Sigmoid colon (tissue), 7 donors: ENCODE results near the gene BIN1. TPM values are rescaled to one million over a fixed set of nuclear protein-coding genes. Genes with fewer than 3 reads are reported as not detected.
A peak's percentile ranks its signal among the peaks of the same experiment; 100 is the strongest.

Experiments used
- DNase-seq: peaks from one replicate; pipeline ENCODE4 v3.0.0-alpha.2; 2019
- H3K27ac ChIP-seq, 4 donors: fragments of 200-600 bp; sonication (generic); one replicate each; pipeline ENCODE4 v1.5.1; 2016 to 2019; ENCODE audit warnings: mild to moderate bottlenecking in 1 of 4
- H3K27me3 ChIP-seq, 3 donors: fragments of 200-600 bp; sonication (generic); one replicate each; pipeline ENCODE4 v1.5.1; 2019; ENCODE audit warnings: mild to moderate bottlenecking in 1 of 3
- H3K36me3 ChIP-seq, 4 donors: fragments of 200-600 bp; sonication (generic); one replicate each; pipeline ENCODE4 v1.5.1; 2016 to 2019
- H3K4me1 ChIP-seq, 4 donors: fragments of 200-600 bp; sonication (generic); one replicate each; pipeline ENCODE4 v1.5.1; 2017 to 2019
- H3K4me3 ChIP-seq, 4 donors: fragments of 200-600 bp; sonication (generic); one replicate each; pipeline ENCODE4 v1.5.1; 2017 to 2019; ENCODE audit warnings: mild to moderate bottlenecking in 2 of 4, moderate library complexity in 1 of 4
- H3K9me3 ChIP-seq, 4 donors: fragments of 200-600 bp in 3 of 4; sonication (generic) in 3 of 4; one replicate each; pipeline versions ENCODE4 v1.5.1 to v1.6.1; 2013 to 2019
- EP300 ChIP-seq, 4 donors: sonication (generic); formaldehyde crosslinking; IDR thresholded peaks; one replicate each; pipeline ENCODE4 v1.6.1; 2017; ENCODE audit warnings: antibody characterized with exemption in 4 of 4
- POLR2A ChIP-seq, 2 donors: fragments of 450-650 bp; IDR thresholded peaks; one replicate each; pipeline ENCODE4 v1.6.1; 2016; ENCODE audit warnings: antibody characterized with exemption in 2 of 2, mild to moderate bottlenecking in 2 of 2, moderate library complexity in 2 of 2
- POLR2AphosphoS5 ChIP-seq, 4 donors: sonication (generic); formaldehyde crosslinking; IDR thresholded peaks; one replicate each; pipeline ENCODE4 v1.6.1; 2017; ENCODE audit warnings: antibody characterized with exemption in 4 of 4
- WGBS, 2 donors: extraction: QIAGEN DNeasy Blood & Tissue Kit; methylation state at CpG; one replicate each; pipeline ENCODE4 v1.1.7; 2013; 5-methylcytosine and 5-hydroxymethylcytosine counted together
- intact Hi-C: fragments of 100-400 bp; cut with DNase I; formaldehyde crosslinking; loops from one replicate; pipeline ENCODE4 v1.15.1; 2023
- polyA plus RNA-seq, 3 donors: library from polyadenylated mRNA; stranded (reverse); fragments of 200-250 nt; gene quantifications; one replicate each; pipeline ENCODE4 v1.2.3, GENCODE V29; 2013
- total RNA-seq, 4 donors: library from RNA; depleted of rRNA; stranded (reverse); fragments of >200 nt; gene quantifications; one replicate each; pipeline ENCODE4 v1.1.0, GENCODE V29; 2016
- TF ChIP-seq, protein P1 (sequence below), 4 experiments: fragments of 450-650 bp in 3 of 4; fragments of 200-600 bp in 1 of 4; IDR thresholded peaks; one replicate each; pipeline ENCODE4 v1.5.1; 2016 to 2019; ENCODE audit warnings: antibody characterized with exemption in 4 of 4, mild to moderate bottlenecking in 3 of 4, moderate library complexity in 2 of 4
- donor health status: healthy with polysubstance abuse.
- donor health status: Bipolar disorder and iron deficiency.
- donor health status: healthy.

Gene BIN1
- total and polyA plus RNA-seq, 7 donors: 20.3 to 57.9 (median 38.2) TPM

- peak; percentile 97 for DNase-seq
- intact Hi-C loops: loop anchor here (2.0 to 10.0 kb wide), 3 partner anchors 43 to 340 kb away; partner anchors contain the start of gene BIN1
- Histone ChIP-seq H3K27me3 (no peaks in the 10 kb centered on the region), H3K4me3 (peak overlapping the region in 1 of 4 donors; percentile 4), H3K27ac (peak overlapping the region; percentile 67 to 77 (median 75)), H3K4me1 (peaks cover 0 to 29% (median 22%) of the 10 kb centered on the region in 4 donors), H3K9me3 (no peaks in the 10 kb centered on the region), H3K36me3 (peaks cover 0 to 24% (median 1%) of the 10 kb centered on the region in 4 donors)
- no peak for TF ChIP-seq POLR2A (IDR thresholded peaks at IDR 0.05)
- TF ChIP-seq, protein P1, sequence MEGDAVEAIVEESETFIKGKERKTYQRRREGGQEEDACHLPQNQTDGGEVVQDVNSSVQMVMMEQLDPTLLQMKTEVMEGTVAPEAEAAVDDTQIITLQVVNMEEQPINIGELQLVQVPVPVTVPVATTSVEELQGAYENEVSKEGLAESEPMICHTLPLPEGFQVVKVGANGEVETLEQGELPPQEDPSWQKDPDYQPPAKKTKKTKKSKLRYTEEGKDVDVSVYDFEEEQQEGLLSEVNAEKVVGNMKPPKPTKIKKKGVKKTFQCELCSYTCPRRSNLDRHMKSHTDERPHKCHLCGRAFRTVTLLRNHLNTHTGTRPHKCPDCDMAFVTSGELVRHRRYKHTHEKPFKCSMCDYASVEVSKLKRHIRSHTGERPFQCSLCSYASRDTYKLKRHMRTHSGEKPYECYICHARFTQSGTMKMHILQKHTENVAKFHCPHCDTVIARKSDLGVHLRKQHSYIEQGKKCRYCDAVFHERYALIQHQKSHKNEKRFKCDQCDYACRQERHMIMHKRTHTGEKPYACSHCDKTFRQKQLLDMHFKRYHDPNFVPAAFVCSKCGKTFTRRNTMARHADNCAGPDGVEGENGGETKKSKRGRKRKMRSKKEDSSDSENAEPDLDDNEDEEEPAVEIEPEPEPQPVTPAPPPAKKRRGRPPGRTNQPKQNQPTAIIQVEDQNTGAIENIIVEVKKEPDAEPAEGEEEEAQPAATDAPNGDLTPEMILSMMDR (IDR thresholded peaks at IDR 0.05): no peak
- TF ChIP-seq POLR2AphosphoS5 (IDR thresholded peaks at IDR 0.05): peak; percentile 42 to 89 (median 64)
- peak in 2 of 4 donors; percentile 25 to 87 for TF ChIP-seq EP300 (IDR thresholded peaks at IDR 0.05)
- WGBS, 2 donors: 21 to 44% methylated on average over 17 of the region's 17 CpGs
These were observed 42.2 kb downstream of the BIN1 start for GRCh38 chr2:127064642-127065250.

DNA sequence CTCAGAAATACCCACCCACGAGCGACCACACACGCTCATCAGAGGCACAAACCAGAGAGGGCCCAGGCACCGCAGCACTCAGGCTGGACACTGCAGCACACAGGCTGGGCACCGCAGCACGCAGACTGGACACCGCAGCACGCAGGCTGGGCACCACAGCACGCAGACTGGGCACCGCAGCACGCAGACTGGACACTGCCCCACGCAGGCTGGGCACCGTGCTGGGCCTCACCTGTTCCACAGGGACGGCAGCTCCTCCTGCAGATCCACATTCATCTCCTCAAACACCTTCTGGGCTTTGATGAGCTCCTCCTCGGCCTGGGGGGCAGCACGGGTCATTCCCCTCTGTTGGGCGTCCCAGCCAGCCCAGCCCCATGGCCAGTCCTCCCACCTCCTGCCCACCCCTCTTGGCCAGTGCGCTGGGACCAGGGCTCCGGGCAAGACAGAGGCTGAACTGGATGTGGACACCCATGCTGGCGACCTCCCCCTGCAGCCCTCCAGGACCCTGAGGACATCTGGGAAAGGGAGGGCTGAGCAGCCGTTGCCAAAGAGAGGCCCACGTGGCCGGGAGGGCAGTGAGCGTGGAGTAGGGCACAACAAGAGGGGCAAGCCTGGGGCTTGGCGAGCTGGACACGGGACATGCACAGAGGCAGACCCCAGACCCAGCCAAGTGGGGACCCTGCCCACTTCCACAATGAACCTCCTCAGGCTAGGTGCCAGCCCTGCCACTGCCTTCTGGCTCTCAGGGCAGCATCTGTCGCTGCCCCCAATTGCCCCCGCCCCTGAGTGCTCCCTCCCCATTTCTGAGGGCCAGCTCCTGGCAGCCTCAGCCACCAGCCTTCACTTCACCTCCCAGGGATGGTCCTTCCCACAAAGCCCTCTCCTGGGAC lies 43.0 kb downstream of the BIN1 start:
- Histone ChIP-seq H3K36me3 (peaks cover 0 to 22% (median 1%) of the 10 kb centered on the region in 4 donors), H3K27ac (peak overlapping the region; percentile 67 to 77 (median 73)), H3K4me3 (peak overlapping the region in 1 of 4 donors; percentile 4), H3K27me3 (no peaks in the 10 kb centered on the region), H3K9me3 (no peaks in the 10 kb centered on the region), H3K4me1 (peaks cover 0 to 29% (median 22%) of the 10 kb centered on the region in 4 donors)
- 93 to 95% methylated on average over 28 of the region's 28 CpGs for WGBS, 2 donors
- intact Hi-C loops: loop anchor here (2.0 to 10.0 kb wide), 2 partner anchors 111 to 341 kb away; no protein-coding TSS in a partner anchor
- DNase-seq: peak; percentile 76
- TF ChIP-seq POLR2AphosphoS5 (IDR thresholded peaks at IDR 0.05) (no peak), POLR2A (IDR thresholded peaks at IDR 0.05) (no peak), EP300 (IDR thresholded peaks at IDR 0.05) (no peak)
- TF ChIP-seq, protein P1 (IDR thresholded peaks at IDR 0.05): no peak

DNA sequence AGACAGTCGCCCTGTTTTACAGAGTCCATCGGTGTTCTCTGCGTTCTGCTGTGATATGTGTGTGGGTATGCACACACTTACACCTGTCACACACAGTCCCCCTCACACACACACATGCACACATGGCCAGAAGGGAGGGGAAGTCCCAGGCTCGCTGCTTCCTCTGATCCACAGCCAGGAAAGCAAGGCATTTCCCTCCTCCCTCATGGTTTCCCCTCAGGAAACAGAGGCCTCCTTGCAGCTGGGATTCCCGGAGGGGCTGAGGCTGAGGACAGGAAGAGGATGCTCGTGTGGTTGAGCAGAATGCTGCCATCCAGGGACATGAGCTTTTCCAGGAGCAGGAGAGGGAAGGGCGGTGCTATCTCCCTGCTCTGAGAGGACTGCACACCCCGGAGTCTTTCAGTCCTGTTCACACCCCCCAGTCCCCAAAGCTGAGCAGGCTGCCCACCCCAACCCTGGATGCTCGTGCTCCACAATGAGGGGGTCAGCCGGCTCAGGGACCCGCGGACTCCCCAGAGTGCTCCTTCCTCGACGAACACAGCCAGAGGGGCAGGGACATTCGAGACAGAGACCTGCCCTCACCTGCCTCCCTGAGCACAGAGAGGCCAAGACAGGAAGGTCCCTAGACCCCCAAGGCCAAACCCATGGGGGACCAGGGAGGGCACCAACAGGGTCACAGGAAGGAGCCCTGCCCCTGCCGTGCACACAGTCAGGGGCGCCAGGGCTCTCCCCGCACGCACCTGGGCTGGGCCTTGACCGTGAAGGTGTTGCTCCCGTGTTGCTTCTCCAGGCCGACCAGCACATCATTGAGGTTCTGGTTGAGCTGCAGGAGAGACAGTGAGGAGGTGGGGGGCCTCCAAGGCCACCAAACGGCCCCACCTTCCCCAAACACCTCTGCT lies 45.3 kb downstream of the BIN1 start:
- intact Hi-C loops: loop anchor here (10.0 kb wide), 1 partner anchor 343 kb away; no protein-coding TSS in a partner anchor
- WGBS, 2 donors: 77 to 88% methylated on average over 23 of the region's 23 CpGs

DNA sequence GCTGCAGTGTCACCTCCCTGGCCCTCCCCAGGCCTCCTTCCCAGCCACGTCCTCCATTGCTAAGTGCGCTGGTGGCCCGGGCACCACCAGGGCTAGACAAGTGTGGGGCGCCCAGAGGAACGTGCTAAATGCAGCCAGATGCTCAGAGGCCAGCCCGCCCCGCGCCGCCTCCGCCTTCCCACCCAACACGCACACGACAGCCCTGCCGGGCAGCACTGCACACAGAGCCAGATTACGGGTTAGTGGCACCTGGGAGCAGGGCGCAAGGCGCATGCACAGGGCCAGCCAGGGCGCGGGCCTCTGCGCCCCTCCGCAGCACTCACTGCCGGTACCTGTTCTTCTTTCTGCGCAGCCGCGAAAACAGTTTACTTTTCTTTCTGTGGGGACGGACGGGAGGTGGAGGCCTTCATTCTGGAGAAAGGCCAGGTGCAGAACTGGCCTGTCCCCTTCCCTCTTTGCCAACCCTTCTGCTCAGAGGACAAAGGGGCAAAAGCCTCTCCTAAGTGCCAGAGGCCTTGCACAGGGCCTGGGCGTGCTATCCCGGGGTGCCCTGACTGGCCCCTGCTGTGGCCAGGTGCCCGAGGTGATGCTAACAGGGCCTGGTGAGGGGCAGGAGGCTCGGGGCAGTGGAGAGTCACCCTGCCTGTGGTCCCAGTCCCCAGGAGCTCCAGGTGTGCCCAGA lies 46.5 kb downstream of the BIN1 start:
- H3K4me1 ChIP-seq: peaks cover 0 to 16% (median 14%) of the 10 kb centered on the region in 4 donors
- no peaks in the 10 kb centered on the region for H3K9me3 ChIP-seq
- 95 to 96% methylated on average over 30 of the region's 30 CpGs for WGBS, 2 donors
- TF ChIP-seq, protein P1 (IDR thresholded peaks at IDR 0.05): no peak
- TF ChIP-seq POLR2AphosphoS5 (IDR thresholded peaks at IDR 0.05): no peak
- no peak for DNase-seq
- peaks cover 0 to 32% (median 7%) of the 10 kb centered on the region in 4 donors for H3K36me3 ChIP-seq
- H3K27ac ChIP-seq: no peak overlapping the region
- no peak overlapping the region for H3K4me3 ChIP-seq
- intact Hi-C loops: loop anchor here (10.0 kb wide), 1 partner anchor 344 kb away; no protein-coding TSS in a partner anchor
- H3K27me3 ChIP-seq: no peaks in the 10 kb centered on the region

More for the DNA sequence above, 45.3 kb downstream of the BIN1 start:
- Histone ChIP-seq H3K4me1 (peaks cover 0 to 23% (median 20%) of the 10 kb centered on the region in 4 donors), H3K36me3 (peaks cover 0 to 32% (median 1%) of the 10 kb centered on the region in 4 donors), H3K9me3 (no peaks in the 10 kb centered on the region), H3K4me3 (no peak overlapping the region), H3K27ac (no peak overlapping the region), H3K27me3 (no peaks in the 10 kb centered on the region)
- TF ChIP-seq POLR2AphosphoS5 (IDR thresholded peaks at IDR 0.05): peak in 2 of 4 donors; percentile 40 to 58
- TF ChIP-seq POLR2A (IDR thresholded peaks at IDR 0.05): no peak
- DNase-seq: no peak
